ENCODE data around the gene TIMP2. TPM values are rescaled to one million over a fixed set of nuclear protein-coding genes. Genes with fewer than 3 reads are reported as not detected.

TIMP2 gene
- total and polyA plus RNA-seq, 2 of the 8 experiments (the other 6 are each of a cell fraction or from before 2014, with no cell fraction given), result 18.2 to 43.3 TPM

DNA sequence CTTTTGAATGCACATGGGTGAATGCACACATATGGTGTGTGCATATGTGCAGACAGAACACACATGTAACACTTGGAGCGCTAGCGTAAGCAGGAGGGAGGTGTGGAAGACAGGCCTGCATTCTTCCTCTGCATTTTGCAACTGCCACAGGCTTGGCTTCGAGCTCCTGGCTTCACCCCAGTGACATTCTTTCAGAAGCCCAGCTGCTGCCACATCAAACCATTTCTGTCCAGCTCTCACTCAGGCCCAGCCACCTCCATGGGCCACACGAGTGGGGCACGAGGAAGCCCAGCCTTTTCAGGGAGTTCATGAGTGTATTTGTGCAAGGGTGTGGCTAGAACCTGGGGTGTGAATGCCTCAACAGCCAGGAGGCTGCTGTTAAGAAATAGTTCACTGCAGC, 35.7 kb upstream of the TIMP2 start:
- H2AFZ ChIP-seq (ENCODE audit: low read length), result no peak overlapping the region
- H3K23me2 ChIP-seq (ENCODE audit: low read depth, low read length), result no peaks in the 10 kb centered on the region
- CTCF ChIA-PET (ENCODE audit: partially characterized antibody), result interaction anchor here (0.7 to 3.1 kb wide), 3 partner anchors 9 to 742 kb away, joined by 3 to 20 read pairs (median 5); no protein-coding TSS in a partner anchor
- H3K4me3 ChIP-seq (ENCODE audit: extremely low read depth in 1 of 4, insufficient read depth in 2 of 4, low read depth in 3 of 4, low read length in 4 of 4), result no peak overlapping the region
- H3K36me3 ChIP-seq (ENCODE audit: control insufficient read depth in 2 of 4, insufficient read depth in 4 of 4, low read length in 3 of 4), result no peaks in the 10 kb centered on the region
- WGBS, 2 experiments (ENCODE audit: extremely low coverage in 1 of 2, insufficient coverage in 1 of 2, insufficient read length in 1 of 2, insufficient replicate concordance in 2 of 2, low coverage in 1 of 2, low lambda C conversion rate in 2 of 2, missing lambda C conversion rate in 1 of 2), result 89% methylated on average over 5 of the region's 5 CpGs; no CpG with 5 or more reads in 1 of the 2 experiments
- H2BK120ac ChIP-seq (replicated peaks; ENCODE audit: low read depth, low read length), result no peak overlapping the region
- H3K79me2 ChIP-seq (ENCODE audit: control insufficient read depth in 1 of 2, insufficient read depth in 2 of 2, low read length in 2 of 2), result no peaks in the 10 kb centered on the region
- H4K20me1 ChIP-seq (replicated peaks in 1 of 2; ENCODE audit: control insufficient read depth in 1 of 2, insufficient read depth in 2 of 2, low read length in 2 of 2), result no peaks in the 10 kb centered on the region
- no peak overlapping the region for H3K4me2 ChIP-seq (ENCODE audit: insufficient read depth in 1 of 2, low read depth in 2 of 2, low read length in 2 of 2)
- no peak overlapping the region for H3K14ac ChIP-seq (ENCODE audit: insufficient read length)
- H4K91ac ChIP-seq (replicated peaks; ENCODE audit: insufficient read length, low read length), result no peak overlapping the region
- peaks cover 0 to 3% (median 0%) of the 10 kb centered on the region in 4 experiments; a peak in 1 of 7 replicates for H3K4me1 ChIP-seq (replicated peaks in 1 of 4; ENCODE audit: control insufficient read depth in 3 of 4, insufficient read depth in 4 of 4, low read length in 3 of 4)
- H4K5ac ChIP-seq (ENCODE audit: insufficient read length, low read depth, low read length), result no peak overlapping the region
- no peak overlapping the region for H4K8ac ChIP-seq (ENCODE audit: extremely low read depth, insufficient read depth, low read length)
- H3K4ac ChIP-seq (replicated peaks; ENCODE audit: insufficient read length, low read depth, low read length), result no peak overlapping the region
- DNase-seq (ENCODE audit: low read depth in 1 of 2, low spot score in 2 of 2) (no peak), FAIRE-seq (no peak)
- no peaks in the 10 kb centered on the region for H3K27me3 ChIP-seq (replicated peaks in 1 of 4; ENCODE audit: control insufficient read depth in 3 of 4, extremely low read depth in 1 of 4, insufficient read depth in 3 of 4, low read length in 3 of 4)
- no peak overlapping the region for H3K23ac ChIP-seq (ENCODE audit: insufficient read length)
- POLR2A ChIA-PET (ENCODE audit: partially characterized antibody), result no interaction called here
- H3K56ac ChIP-seq (replicated peaks; ENCODE audit: insufficient read length, low read depth, low read length), result no peak overlapping the region
- no peak overlapping the region for H3K18ac ChIP-seq (ENCODE audit: extremely low read depth, low read length)
- no peak overlapping the region for H2BK20ac ChIP-seq (ENCODE audit: low read length)
- no peak overlapping the region for H2BK15ac ChIP-seq (ENCODE audit: low read length)
- no peak overlapping the region for H2BK12ac ChIP-seq (ENCODE audit: low read depth, low read length)
- no peak overlapping the region for H2BK5ac ChIP-seq (ENCODE audit: low read depth, low read length)
- H3K27ac ChIP-seq (ENCODE audit: low read depth, low read length), result no peak overlapping the region
- H2AK5ac ChIP-seq (ENCODE audit: low read depth, low read length), result no peak overlapping the region
- H3K9me3 ChIP-seq (ENCODE audit: insufficient read depth in 2 of 2, low read depth in 1 of 2, low read length in 1 of 2), result no peaks in the 10 kb centered on the region
- no peaks in the 10 kb centered on the region for H3K79me1 ChIP-seq (ENCODE audit: low read depth, low read length)
- no peak overlapping the region; a peak in 2 of 7 replicates for H3K9ac ChIP-seq (replicated peaks in 1 of 4; ENCODE audit: extremely low read depth in 1 of 4, low read depth in 3 of 4, low read length in 3 of 4)
- no peak for TF ChIP-seq SP1 (IDR thresholded peaks at IDR 0.05; ENCODE audit: low read depth, low read length)
- TF ChIP-seq, protein P1, sequence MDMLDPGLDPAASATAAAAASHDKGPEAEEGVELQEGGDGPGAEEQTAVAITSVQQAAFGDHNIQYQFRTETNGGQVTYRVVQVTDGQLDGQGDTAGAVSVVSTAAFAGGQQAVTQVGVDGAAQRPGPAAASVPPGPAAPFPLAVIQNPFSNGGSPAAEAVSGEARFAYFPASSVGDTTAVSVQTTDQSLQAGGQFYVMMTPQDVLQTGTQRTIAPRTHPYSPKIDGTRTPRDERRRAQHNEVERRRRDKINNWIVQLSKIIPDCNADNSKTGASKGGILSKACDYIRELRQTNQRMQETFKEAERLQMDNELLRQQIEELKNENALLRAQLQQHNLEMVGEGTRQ (IDR thresholded peaks at IDR 0.05; ENCODE audit: low read length), result no peak

Measured in H1 (cell line).